22Rv1 (cell line): Measurements from ENCODE around the gene GJB2.

Source experiments
- CTCF ChIP-seq: fragments of 450-650 bp; IDR thresholded peaks from 2 replicates; pipeline ENCODE4 v1.5.1; 2017; ENCODE audit warnings: mild to moderate bottlenecking
- ZFX ChIP-seq: fragments of 450-650 bp; IDR thresholded peaks from 2 replicates; pipeline ENCODE4 v1.6.1; 2017; ENCODE audit warnings: antibody characterized with exemption, borderline replicate concordance

- TF ChIP-seq CTCF, result peak; percentile 94
- no peak for TF ChIP-seq ZFX
Observed at GRCh38 chr13:20182231-20182846, 10.4 kb downstream of the GJB2 start.
